ENCODE results near the gene CFAP210.

CFAP210 gene

GRCh38 chr2:169667583-169667982, 26.6 kb downstream of the CFAP210 start:
- TF ChIP-seq CTCF (IDR thresholded peaks at IDR 0.05; ENCODE audit: borderline replicate concordance, control extremely low read depth, extremely low read depth, insufficient read depth, missing control alignments): no peak
- DNase-seq (ENCODE audit: low spot score): no peak
- in situ Hi-C loops (cut with MboI; ENCODE audit: low sequenced_read_pairs, unreplicated experiment): no loop called here

- TF ChIP-seq CTCF (IDR thresholded peaks at IDR 0.05; ENCODE audit: borderline replicate concordance, control extremely low read depth, extremely low read depth, insufficient read depth, missing control alignments): no peak
- no peak for DNase-seq (ENCODE audit: low spot score)
- in situ Hi-C loops (cut with MboI; ENCODE audit: low sequenced_read_pairs, unreplicated experiment): no loop called here
Observed at GRCh38 chr2:169664978-169665930, 29.0 kb downstream of the CFAP210 start.

- DNase-seq (ENCODE audit: low spot score): no peak
- in situ Hi-C loops (cut with MboI; ENCODE audit: low sequenced_read_pairs, unreplicated experiment): no loop called here
- TF ChIP-seq CTCF (IDR thresholded peaks at IDR 0.05; ENCODE audit: borderline replicate concordance, control extremely low read depth, extremely low read depth, insufficient read depth, missing control alignments): no peak
Observed at GRCh38 chr2:169664600-169664977, 29.6 kb downstream of the CFAP210 start.

GRCh38 chr2:169663247-169663646, 31.0 kb downstream of the CFAP210 start:
- in situ Hi-C loops (cut with MboI; ENCODE audit: low sequenced_read_pairs, unreplicated experiment): no loop called here
- no peak for TF ChIP-seq CTCF (IDR thresholded peaks at IDR 0.05; ENCODE audit: borderline replicate concordance, control extremely low read depth, extremely low read depth, insufficient read depth, missing control alignments)
- no peak for DNase-seq (ENCODE audit: low spot score)

- TF ChIP-seq CTCF (IDR thresholded peaks at IDR 0.05; ENCODE audit: borderline replicate concordance, control extremely low read depth, extremely low read depth, insufficient read depth, missing control alignments): no peak
- in situ Hi-C loops (cut with MboI; ENCODE audit: low sequenced_read_pairs, unreplicated experiment): no loop called here
- no peak for DNase-seq (ENCODE audit: low spot score)
Observed at GRCh38 chr2:169662744-169663143, 31.5 kb downstream of the CFAP210 start.

- in situ Hi-C loops (cut with MboI; ENCODE audit: low sequenced_read_pairs, unreplicated experiment): no loop called here
Observed at GRCh38 chr2:169661265-169661664, 32.9 kb downstream of the CFAP210 start.

More at GRCh38 chr2:169661265-169661664, 32.9 kb downstream of the CFAP210 start:
- TF ChIP-seq CTCF (IDR thresholded peaks at IDR 0.05; ENCODE audit: borderline replicate concordance, control extremely low read depth, extremely low read depth, insufficient read depth, missing control alignments): no peak
- DNase-seq (ENCODE audit: low spot score): no peak

All from GM13976 (cell line).